ENCODE results near the gene FNDC5. TPM values are rescaled to one million over a fixed set of nuclear protein-coding genes. Genes with fewer than 3 reads are reported as not detected.

FNDC5 gene
- total and polyA plus RNA-seq, 2 of the 13 experiments (the other 11 are each of a cell fraction or from before 2014, with no cell fraction given) = 1.4 to 3.1 TPM

GRCh38 chr1:32817159-32817814, 53.4 kb downstream of the FNDC5 start, which contains the start of the genes S100PBP and YARS1 (continued):
- TF ChIP-seq RERE (CRISPR knock-in tag; IDR thresholded peaks at IDR 0.05; ENCODE audit: low read depth) (peak; percentile 47; the same call in 1 of the 2 replicates), ZNF3 (CRISPR knock-in tag; IDR thresholded peaks at IDR 0.05) (no peak), MXD4 (CRISPR knock-in tag; IDR thresholded peaks at IDR 0.05) (peak; percentile 97), NPAS2 (CRISPR knock-in tag; IDR thresholded peaks at IDR 0.05; ENCODE audit: borderline replicate concordance) (no peak), GRHL1 (CRISPR knock-in tag; conservative IDR thresholded peaks at IDR 0.05) (no peak), SMARCC2 (IDR thresholded peaks at IDR 0.05) (no peak), RFX3 (CRISPR knock-in tag; IDR thresholded peaks at IDR 0.05) (peak; percentile 34), ZNF720 (CRISPR knock-in tag; IDR thresholded peaks at IDR 0.05) (no peak), NKX3-1 (CRISPR knock-in tag; IDR thresholded peaks at IDR 0.05) (no peak), ZSCAN20 (CRISPR knock-in tag; IDR thresholded peaks at IDR 0.05; ENCODE audit: borderline replicate concordance) (no peak), REXO4 (CRISPR knock-in tag; IDR thresholded peaks at IDR 0.05; ENCODE audit: borderline replicate concordance) (no peak), HOXA5 (CRISPR knock-in tag; IDR thresholded peaks at IDR 0.05) (peak; percentile 95), KDM2A (CRISPR knock-in tag; IDR thresholded peaks at IDR 0.05; ENCODE audit: borderline replicate concordance, low read depth) (peak; percentile 91), JARID2 (CRISPR knock-in tag; IDR thresholded peaks at IDR 0.05; ENCODE audit: insufficient replicate concordance) (no peak), ETS1 (CRISPR knock-in tag; IDR thresholded peaks at IDR 0.05) (no peak), TEAD2 (CRISPR knock-in tag; IDR thresholded peaks at IDR 0.05) (no peak), ARHGAP35 (CRISPR knock-in tag; IDR thresholded peaks at IDR 0.05; ENCODE audit: borderline replicate concordance) (peak; percentile 78; the same call in 1 of the 2 replicates), SRSF1 (optimal IDR thresholded peaks at IDR 0.05; ENCODE audit: low read depth, low read length) (peak; percentile 16), TBX2 (CRISPR knock-in tag; IDR thresholded peaks at IDR 0.05; ENCODE audit: borderline replicate concordance) (peak; percentile 85), MIER2 (CRISPR knock-in tag; IDR thresholded peaks at IDR 0.05) (peak; percentile 74), FLYWCH1 (CRISPR knock-in tag; IDR thresholded peaks at IDR 0.05) (no peak), GATAD1 (CRISPR knock-in tag; IDR thresholded peaks at IDR 0.05) (peak; percentile 93)
